Hindlimb muscle (tissue), 1 donor: ENCODE results near the gene SLC6A11. TPM values are rescaled to one million over a fixed set of nuclear protein-coding genes. Genes with fewer than 3 reads are reported as not detected.

ENCODE experiments used
- DNase-seq: peaks from one replicate; pipeline ENCODE4 v3.0.0-alpha.2; 2013
- polyA plus RNA-seq: library from polyadenylated mRNA; unstranded; fragments of 120-200 nt; gene quantifications from one replicate; pipeline ENCODE4 v1.2.1, GENCODE V29; 2013; ENCODE audit not compliant: insufficient read length

Gene SLC6A11
- polyA plus RNA-seq, 1 donor: 0.06 TPM

GRCh38 chr3:10983219-10983916, 167.3 kb downstream of the SLC6A11 start:
- DNase-seq: peak; percentile 25

- no peak for DNase-seq
Measured at GRCh38 chr3:10984371-10984896, 168.4 kb downstream of the SLC6A11 start.

- DNase-seq: no peak
Measured at GRCh38 chr3:10985181-10985580, 169.2 kb downstream of the SLC6A11 start.

GRCh38 chr3:10986592-10986991, 170.6 kb downstream of the SLC6A11 start:
- DNase-seq: no peak

- no peak for DNase-seq
Measured at GRCh38 chr3:10988001-10988665, 172.1 kb downstream of the SLC6A11 start.

- no peak for DNase-seq
Measured at GRCh38 chr3:10988991-10989484, 173.0 kb downstream of the SLC6A11 start.

Other genes starting within 250 kb of the SLC6A11 start
- 2.1 TPM for gene SLC6A1, start 176.5 kb downstream of the SLC6A11 start, polyA plus RNA-seq